Brain microvascular endothelial cell (primary cell): Measurements from ENCODE around the gene VDR.

Experiments used
- DNase-seq: peaks from one replicate; pipeline ENCODE4 v3.0.0-alpha.2; 2020
- H3K27ac ChIP-seq: fragments of 250-450 bp; sonication (Bioruptor Pico); 2 replicates; pipeline ENCODE4 v1.5.1; 2020; ENCODE audit warnings: mild to moderate bottlenecking, moderate library complexity
- H3K27me3 ChIP-seq: fragments of 250-450 bp; sonication (Bioruptor Pico); replicated peaks from 2 replicates; pipeline ENCODE4 v1.5.1; 2020; ENCODE audit warnings: mild to moderate bottlenecking
- H3K36me3 ChIP-seq: fragments of 250-450 bp; sonication (Bioruptor Pico); replicated peaks from 2 replicates; pipeline ENCODE4 v1.5.1; 2020; ENCODE audit warnings: mild to moderate bottlenecking
- H3K4me3 ChIP-seq: 2 replicates; pipeline ENCODE4 v1.5.1; 2011; ENCODE audit warnings: low read depth, mild to moderate bottlenecking, control low read depth, low read length, moderate library complexity
- in situ Hi-C: cut with HindIII; loops from 2 replicates; pipeline ENCODE4 v1.10.0; 2017; ENCODE audit warnings: low sequenced_read_pairs, low pct_ligation_motif_present
- TF ChIP-seq, protein P1 (sequence below): IDR thresholded peaks from 2 replicates; pipeline ENCODE4 v1.5.1; 2011; ENCODE audit warnings: low read depth, mild to moderate bottlenecking, moderate library complexity, low read length, control low read depth, inconsistent platforms; ENCODE audit errors: missing control alignments

The VDR gene

GRCh38 chr12:47820631-47821345, 84.0 kb downstream of the VDR start:
- H3K27ac ChIP-seq: peak overlapping the region; percentile 94
- TF ChIP-seq, protein P1, sequence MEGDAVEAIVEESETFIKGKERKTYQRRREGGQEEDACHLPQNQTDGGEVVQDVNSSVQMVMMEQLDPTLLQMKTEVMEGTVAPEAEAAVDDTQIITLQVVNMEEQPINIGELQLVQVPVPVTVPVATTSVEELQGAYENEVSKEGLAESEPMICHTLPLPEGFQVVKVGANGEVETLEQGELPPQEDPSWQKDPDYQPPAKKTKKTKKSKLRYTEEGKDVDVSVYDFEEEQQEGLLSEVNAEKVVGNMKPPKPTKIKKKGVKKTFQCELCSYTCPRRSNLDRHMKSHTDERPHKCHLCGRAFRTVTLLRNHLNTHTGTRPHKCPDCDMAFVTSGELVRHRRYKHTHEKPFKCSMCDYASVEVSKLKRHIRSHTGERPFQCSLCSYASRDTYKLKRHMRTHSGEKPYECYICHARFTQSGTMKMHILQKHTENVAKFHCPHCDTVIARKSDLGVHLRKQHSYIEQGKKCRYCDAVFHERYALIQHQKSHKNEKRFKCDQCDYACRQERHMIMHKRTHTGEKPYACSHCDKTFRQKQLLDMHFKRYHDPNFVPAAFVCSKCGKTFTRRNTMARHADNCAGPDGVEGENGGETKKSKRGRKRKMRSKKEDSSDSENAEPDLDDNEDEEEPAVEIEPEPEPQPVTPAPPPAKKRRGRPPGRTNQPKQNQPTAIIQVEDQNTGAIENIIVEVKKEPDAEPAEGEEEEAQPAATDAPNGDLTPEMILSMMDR: no peak
- no peaks in the 10 kb centered on the region for H3K27me3 ChIP-seq
- in situ Hi-C loops: no loop called here
- H3K36me3 ChIP-seq: no peaks in the 10 kb centered on the region
- DNase-seq: peak; percentile 95
- H3K4me3 ChIP-seq: peak overlapping the region; percentile 81

GRCh38 chr12:47819896-47820630, 84.7 kb downstream of the VDR start, which contains the start of gene HDAC7:
HDAC7 (minus strand) TSS chr12:47819903; CDS start chr12:47819785, 118 bp downstream.
- in situ Hi-C loops: no loop called here

GRCh38 chr12:47819138-47819895, 85.5 kb downstream of the VDR start:
- Histone ChIP-seq H3K36me3 (peaks cover 3% of the 10 kb centered on the region), H3K27ac (peak overlapping the region; percentile 45), H3K27me3 (no peaks in the 10 kb centered on the region), H3K4me3 (peak overlapping the region; percentile 81)
- DNase-seq: no peak
- TF ChIP-seq, protein P1: peak; percentile 43
- in situ Hi-C loops: no loop called here

More at GRCh38 chr12:47819896-47820630, 84.7 kb downstream of the VDR start, which contains the start of gene HDAC7:
- Histone ChIP-seq H3K27ac (peak within 1 kb of the TSS; percentile 94), H3K36me3 (no peaks in the 10 kb centered on the region), H3K4me3 (peak within 1 kb of the TSS; percentile 81), H3K27me3 (no peaks in the 10 kb centered on the region)
- TF ChIP-seq, protein P1: no peak
- DNase-seq: peak; percentile 83

GRCh38 chr12:47818467-47819137, 86.2 kb downstream of the VDR start:
- Histone ChIP-seq H3K27me3 (no peaks in the 10 kb centered on the region), H3K36me3 (peaks cover 4% of the 10 kb centered on the region), H3K4me3 (peak overlapping the region; percentile 81), H3K27ac (peak overlapping the region; percentile 45)
- TF ChIP-seq, protein P1: no peak
- no peak for DNase-seq
- in situ Hi-C loops: no loop called here

GRCh38 chr12:47818007-47818376, 86.8 kb downstream of the VDR start:
- Histone ChIP-seq H3K4me3 (peak overlapping the region; percentile 81), H3K36me3 (peaks cover 4% of the 10 kb centered on the region), H3K27ac (no peak overlapping the region), H3K27me3 (no peaks in the 10 kb centered on the region)
- in situ Hi-C loops: no loop called here
- TF ChIP-seq, protein P1: peak; percentile 16
- no peak for DNase-seq
